Transverse colon (tissue), 4 donors: ENCODE results near the gene AMN. TPM values are rescaled to one million over a fixed set of nuclear protein-coding genes. Genes with fewer than 3 reads are reported as not detected.
A peak's percentile ranks its signal among the peaks of the same experiment; 100 is the strongest.

Source experiments
- DNase-seq: peaks from one replicate; pipeline ENCODE4 v3.0.0-alpha.2; 2019
- H3K27ac ChIP-seq, 4 donors: fragments of 200-600 bp; sonication (generic); 2 replicates each; pipeline ENCODE4 v1.5.1; 2016 to 2018; ENCODE audit warnings: inconsistent platforms in 4 of 4
- H3K27me3 ChIP-seq: fragments of 200-600 bp; sonication (generic); 2 replicates; pipeline ENCODE4 v1.5.1; 2017; ENCODE audit warnings: inconsistent platforms
- H3K36me3 ChIP-seq, 4 donors: fragments of 200-600 bp; sonication (generic); 2 replicates each; pipeline ENCODE4 v1.5.1; 2017 to 2019; ENCODE audit warnings: inconsistent platforms in 4 of 4
- H3K4me1 ChIP-seq, 4 donors: fragments of 200-600 bp; sonication (generic); 2 replicates each; pipeline ENCODE4 v1.5.1; 2017 to 2020; ENCODE audit warnings: inconsistent platforms in 4 of 4
- H3K4me3 ChIP-seq, 4 donors: fragments of 200-600 bp; sonication (generic); 1 replicate in 1 of 4; 2 replicates in 3 of 4; pipeline versions ENCODE4 v1.5.1 to v1.6.1; 2017 to 2019; ENCODE audit warnings: inconsistent platforms in 4 of 4
- H3K9me3 ChIP-seq, 2 donors: fragments of 200-600 bp; sonication (generic); 2 replicates each; pipeline ENCODE4 v1.5.1; 2017 to 2019; ENCODE audit warnings: inconsistent platforms in 2 of 2
- CTCF ChIP-seq, 5 experiments: fragments of 200-600 bp in 3 of 5; fragments of 450-650 bp in 2 of 5; sonication (generic) in 3 of 5; IDR thresholded peaks; 1 replicate in 2 of 5; 2 replicates in 3 of 5; pipeline ENCODE4 v1.5.1; 2016 to 2017; ENCODE audit warnings: antibody characterized with exemption in 5 of 5, inconsistent platforms in 3 of 5, mild to moderate bottlenecking in 2 of 5, moderate library complexity in 1 of 5
- EP300 ChIP-seq: sonication (generic); formaldehyde crosslinking; IDR thresholded peaks from one replicate; pipeline ENCODE4 v1.6.1; 2017; ENCODE audit warnings: antibody characterized with exemption, low read depth
- POLR2A ChIP-seq: fragments of 450-650 bp; IDR thresholded peaks from one replicate; pipeline ENCODE4 v1.6.1; 2016; ENCODE audit warnings: antibody characterized with exemption, mild to moderate bottlenecking, moderate library complexity
- POLR2AphosphoS5 ChIP-seq, 3 donors: sonication (generic); formaldehyde crosslinking; IDR thresholded peaks; one replicate each; pipeline ENCODE4 v1.6.1; 2016; ENCODE audit warnings: antibody characterized with exemption in 3 of 3
- WGBS, 2 donors: methylation state at CpG; one replicate each; pipeline ENCODE4 v1.1.5; 2018; ENCODE audit warnings: low coverage in 1 of 2; 5-methylcytosine and 5-hydroxymethylcytosine counted together
- in situ Hi-C, 4 donors: fragments of 200-750 bp; cut with MboI; loops; one replicate each; pipeline versions ENCODE4 v1.15.0 to v1.15.1; 2017; ENCODE audit warnings: low sequenced_read_pairs in 3 of 4, low pct_ligation_motif_present in 1 of 4, low pct_unique_long_range_greater_than_20kb in 1 of 4
- intact Hi-C: fragments of 100-400 bp; cut with DNase I; formaldehyde crosslinking; loops from one replicate; pipeline ENCODE4 v1.15.1; 2023; ENCODE audit warnings: low total_unique reads
- total RNA-seq, 4 donors: library from RNA; depleted of rRNA; stranded (reverse); fragments of >200 nt; gene quantifications; one replicate each; pipeline ENCODE4 v1.1.0, GENCODE V29; 2016

Gene AMN
- total RNA-seq, 4 donors from 2014 or later: 306 to 597 (median 420) TPM

- intact Hi-C loops (no loop called here), in situ Hi-C loops (no loop called here)
- TF ChIP-seq POLR2A (no peak), EP300 (no peak)
- DNase-seq: no peak
- no peaks in the 10 kb centered on the region for H3K36me3 ChIP-seq
- H3K27me3 ChIP-seq: no peaks in the 10 kb centered on the region
- no peak overlapping the region for H3K27ac ChIP-seq
- no peaks in the 10 kb centered on the region for H3K9me3 ChIP-seq
- peaks cover 0 to 4% (median 0%) of the 10 kb centered on the region in 4 donors for H3K4me1 ChIP-seq
- H3K4me3 ChIP-seq: no peak overlapping the region
- 87 to 93% methylated on average over 8 to 14 of the region's 14 CpGs for WGBS, 2 donors
Observed at GRCh38 chr14:102897299-102898027, 25.0 kb upstream of the AMN start.

- H3K4me1 ChIP-seq: peaks cover 0 to 4% (median 0%) of the 10 kb centered on the region in 4 donors
- TF ChIP-seq POLR2A (no peak), CTCF (IDR thresholded peaks at IDR 0.05) (no peak), POLR2AphosphoS5 (IDR thresholded peaks at IDR 0.05) (no peak), EP300 (no peak)
- no peak overlapping the region for H3K27ac ChIP-seq
- WGBS, 2 donors: 75 to 100% methylated on average over 1 to 6 of the region's 6 CpGs
- H3K4me3 ChIP-seq: no peak overlapping the region
- H3K36me3 ChIP-seq: no peaks in the 10 kb centered on the region
- DNase-seq: no peak
- no peaks in the 10 kb centered on the region for H3K27me3 ChIP-seq
- H3K9me3 ChIP-seq: no peaks in the 10 kb centered on the region
- in situ Hi-C loops (no loop called here), intact Hi-C loops (no loop called here)
Observed at GRCh38 chr14:102898298-102898697, 24.2 kb upstream of the AMN start.

- Histone ChIP-seq H3K9me3 (no peaks in the 10 kb centered on the region), H3K36me3 (no peaks in the 10 kb centered on the region), H3K4me1 (peaks cover 0 to under 1% (median 0%) of the 10 kb centered on the region in 4 donors), H3K4me3 (no peak overlapping the region), H3K27ac (no peak overlapping the region), H3K27me3 (no peaks in the 10 kb centered on the region)
- DNase-seq: peak; percentile 32
- TF ChIP-seq EP300 (no peak), CTCF (IDR thresholded peaks at IDR 0.05) (no peak), POLR2A (no peak), POLR2AphosphoS5 (IDR thresholded peaks at IDR 0.05) (no peak)
- intact Hi-C loops: no loop called here
- WGBS, 2 donors: 86% methylated on average over 4 to 18 of the region's 18 CpGs
- in situ Hi-C loops: no loop called here
Observed at GRCh38 chr14:102898776-102899515, 23.5 kb upstream of the AMN start.

GRCh38 chr14:102899516-102899900, 23.0 kb upstream of the AMN start:
- no peaks in the 10 kb centered on the region for H3K9me3 ChIP-seq
- intact Hi-C loops: no loop called here
- in situ Hi-C loops: no loop called here
- no peak for TF ChIP-seq EP300
- no peak for TF ChIP-seq CTCF (IDR thresholded peaks at IDR 0.05)
- no peak for TF ChIP-seq POLR2AphosphoS5 (IDR thresholded peaks at IDR 0.05)
- TF ChIP-seq POLR2A: no peak
- H3K27ac ChIP-seq: no peak overlapping the region
- whole genome bisulfite sequencing, 2 donors: 99 to 100% methylated on average over 3 to 8 of the region's 8 CpGs
- no peak for DNase-seq
- no peaks in the 10 kb centered on the region for H3K36me3 ChIP-seq
- no peaks in the 10 kb centered on the region for H3K4me1 ChIP-seq
- no peaks in the 10 kb centered on the region for H3K27me3 ChIP-seq
- H3K4me3 ChIP-seq: no peak overlapping the region
